Parathyroid adenoma (tissue), 2 donors: Measurements from ENCODE around the gene PHRF1.
"Not testable (repeated sequence)": the region's sequence is repeated elsewhere in the genome, so short reads cannot be mapped to it uniquely, and the experiment has no call there.

Experiments used
- H2AFZ ChIP-seq: fragments of 300-600 bp; sonication (generic); one replicate; pipeline ENCODE4 v1.7.0; 2017; ENCODE audit warnings: antibody characterized with exemption, mild to moderate bottlenecking
- H3K27ac ChIP-seq: fragments of 300-600 bp; sonication (generic); one replicate; pipeline ENCODE4 v1.7.0; 2017
- H3K27me3 ChIP-seq: fragments of 300-600 bp; sonication (generic); one replicate; pipeline ENCODE4 v1.7.0; 2017; ENCODE audit warnings: low read length; ENCODE audit not compliant: control insufficient read depth, insufficient read depth
- H3K36me3 ChIP-seq: fragments of 300-600 bp; sonication (generic); one replicate; pipeline ENCODE4 v1.7.0; 2017; ENCODE audit warnings: low read length; ENCODE audit not compliant: control insufficient read depth, insufficient read depth
- H3K4me1 ChIP-seq: fragments of 300-600 bp; sonication (generic); one replicate; pipeline ENCODE4 v1.7.0; 2017; ENCODE audit warnings: control low read depth
- H3K4me2 ChIP-seq: fragments of 300-600 bp; sonication (generic); one replicate; pipeline ENCODE4 v1.7.0; 2017; ENCODE audit warnings: low read length
- H3K4me3 ChIP-seq: fragments of 300-600 bp; sonication (generic); one replicate; pipeline ENCODE4 v1.7.0; 2017; ENCODE audit warnings: low read depth, low read length
- H3K79me2 ChIP-seq: fragments of 300-600 bp; sonication (generic); one replicate; pipeline ENCODE4 v1.7.0; 2017; ENCODE audit warnings: control low read depth
- H3K9ac ChIP-seq: fragments of 300-600 bp; sonication (generic); one replicate; pipeline ENCODE4 v1.7.0; 2017; ENCODE audit warnings: mild to moderate bottlenecking
- H3K9me3 ChIP-seq: fragments of 300-600 bp; sonication (generic); one replicate; pipeline ENCODE4 v1.7.0; 2017; ENCODE audit warnings: low read length; ENCODE audit not compliant: control insufficient read depth
- CTCF ChIP-seq: fragments of 300-600 bp; sonication (generic); IDR thresholded peaks from one replicate; pipeline ENCODE4 v1.7.0; 2017; ENCODE audit warnings: antibody characterized with exemption, mild to moderate bottlenecking
- donor health status: primary hyperparathyroidism.

Gene PHRF1

DNA sequence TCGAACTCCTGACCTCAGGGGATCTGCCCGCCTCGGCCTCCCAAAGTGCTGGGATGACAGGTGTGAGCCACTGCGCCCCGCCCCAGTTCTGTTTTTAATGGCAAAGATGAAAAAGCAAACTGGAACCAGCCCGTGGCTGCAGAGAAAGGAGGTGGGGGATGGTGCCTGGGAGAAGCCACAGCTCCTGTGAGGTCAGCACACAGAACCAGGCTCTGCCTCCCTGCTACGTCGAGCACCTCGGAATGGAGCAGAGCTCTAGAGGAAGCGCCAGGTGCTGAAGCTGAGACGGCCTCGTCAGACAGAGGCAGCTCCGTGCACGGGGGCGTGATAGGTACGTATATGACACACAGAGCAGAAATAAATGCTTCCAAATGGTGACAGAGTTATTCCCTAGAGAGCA, 69.3 kb downstream of the PHRF1 start:
- no peak for TF ChIP-seq CTCF

GRCh38 chr11:646214-646613, 69.9 kb downstream of the PHRF1 start:
- Histone ChIP-seq H3K27me3 (no peaks in the 10 kb centered on the region), H3K9me3 (no peaks in the 10 kb centered on the region), H3K36me3 (no peaks in the 10 kb centered on the region), H3K4me3 (no peak overlapping the region), H3K27ac (no peak overlapping the region), H3K9ac (no peak overlapping the region), H2AFZ (no peak overlapping the region), H3K79me2 (no peaks in the 10 kb centered on the region), H3K4me1 (no peaks in the 10 kb centered on the region), H3K4me2 (no peak overlapping the region)
- no peak for TF ChIP-seq CTCF

More for the DNA sequence above, 69.3 kb downstream of the PHRF1 start:
- no peaks in the 10 kb centered on the region for H3K9me3 ChIP-seq
- H3K4me3 ChIP-seq, result no peak overlapping the region
- no peaks in the 10 kb centered on the region for H3K27me3 ChIP-seq
- no peaks in the 10 kb centered on the region for H3K79me2 ChIP-seq
- H2AFZ ChIP-seq, result no peak overlapping the region
- no peaks in the 10 kb centered on the region for H3K36me3 ChIP-seq
- no peak overlapping the region for H3K27ac ChIP-seq
- no peak overlapping the region for H3K4me2 ChIP-seq
- H3K9ac ChIP-seq, result no peak overlapping the region
- H3K4me1 ChIP-seq, result no peaks in the 10 kb centered on the region

DNA sequence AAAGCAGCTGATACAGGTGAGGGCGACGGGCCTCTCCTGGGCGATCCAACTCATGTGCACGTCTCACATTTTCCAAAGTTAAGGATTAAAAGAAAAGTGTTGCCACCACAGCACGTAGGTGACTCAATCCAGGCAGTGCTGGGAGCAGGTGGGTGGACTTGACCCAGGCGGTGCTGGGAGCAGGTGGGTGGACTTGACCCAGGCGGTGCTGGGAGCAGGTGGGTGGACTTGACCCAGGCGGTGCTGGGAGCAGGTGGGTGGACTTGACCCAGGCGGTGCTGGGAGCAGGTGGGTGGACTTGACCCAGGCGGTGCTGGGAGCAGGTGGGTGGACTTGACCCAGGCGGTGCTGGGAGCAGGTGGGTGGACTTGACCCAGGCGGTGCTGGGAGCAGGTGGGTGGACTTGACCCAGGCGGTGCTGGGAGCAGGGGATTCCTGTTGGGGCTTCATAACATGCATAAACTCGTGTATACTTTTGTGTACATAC, 71.4 kb downstream of the PHRF1 start:
- H3K4me3 ChIP-seq, H3K9ac ChIP-seq, H2AFZ ChIP-seq, H3K9me3 ChIP-seq, H3K27me3 ChIP-seq, H3K4me2 ChIP-seq, H3K36me3 ChIP-seq, H3K27ac ChIP-seq, H3K79me2 ChIP-seq, H3K4me1 ChIP-seq: not testable (repeated sequence)

DNA sequence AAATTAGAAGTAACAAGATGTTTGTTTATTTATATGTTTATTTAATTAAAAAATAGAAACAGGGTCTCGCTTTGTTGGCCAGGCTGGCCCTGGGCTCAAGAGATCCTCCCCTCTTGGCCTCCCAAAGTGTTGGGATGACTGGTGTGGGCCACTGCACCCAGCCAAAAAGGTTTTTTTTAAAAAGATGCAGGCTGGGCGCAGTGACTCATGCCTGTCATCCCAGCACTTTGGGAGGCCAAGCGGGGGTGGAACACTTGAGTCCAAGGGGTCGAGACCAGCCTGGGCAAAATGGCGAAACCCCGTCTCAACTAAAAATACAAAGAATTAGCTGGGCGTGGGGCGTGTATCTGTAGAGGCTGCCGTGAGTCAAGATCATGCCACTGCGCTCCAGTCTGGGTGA, 74.2 kb downstream of the PHRF1 start:
- H2AFZ ChIP-seq, result no peak overlapping the region
- H3K27me3 ChIP-seq, result no peaks in the 10 kb centered on the region
- no peaks in the 10 kb centered on the region for H3K36me3 ChIP-seq
- H3K9ac ChIP-seq, result no peak overlapping the region
- no peak overlapping the region for H3K4me2 ChIP-seq
- no peaks in the 10 kb centered on the region for H3K9me3 ChIP-seq
- no peaks in the 10 kb centered on the region for H3K79me2 ChIP-seq
- no peak for TF ChIP-seq CTCF
- no peaks in the 10 kb centered on the region for H3K4me1 ChIP-seq
- H3K27ac ChIP-seq, result no peak overlapping the region
- H3K4me3 ChIP-seq, result no peak overlapping the region

DNA sequence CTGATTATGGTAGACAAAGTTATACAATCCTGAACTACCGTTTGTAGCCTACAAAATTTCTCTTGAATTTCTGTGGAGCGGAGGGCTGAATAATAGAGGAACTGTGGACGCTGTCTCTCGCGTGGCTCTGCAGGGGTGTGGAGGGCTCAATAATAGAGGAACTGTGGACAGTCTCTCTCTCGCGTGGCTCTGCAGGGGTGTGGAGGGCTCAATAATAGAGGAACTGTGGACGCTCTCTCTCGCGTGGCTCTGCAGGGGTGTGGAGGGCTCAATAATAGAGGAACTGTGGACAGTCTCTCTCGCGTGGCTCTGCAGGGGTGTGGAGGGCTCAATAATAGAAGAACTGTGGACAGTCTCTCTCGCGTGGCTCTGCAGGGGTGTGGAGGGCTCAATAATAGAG, 76.9 kb downstream of the PHRF1 start:
- H3K27me3 ChIP-seq, H3K79me2 ChIP-seq, H3K4me1 ChIP-seq, H3K4me3 ChIP-seq, H3K36me3 ChIP-seq, H3K9ac ChIP-seq, H2AFZ ChIP-seq, H3K27ac ChIP-seq, H3K9me3 ChIP-seq, H3K4me2 ChIP-seq: not testable (repeated sequence)

DNA sequence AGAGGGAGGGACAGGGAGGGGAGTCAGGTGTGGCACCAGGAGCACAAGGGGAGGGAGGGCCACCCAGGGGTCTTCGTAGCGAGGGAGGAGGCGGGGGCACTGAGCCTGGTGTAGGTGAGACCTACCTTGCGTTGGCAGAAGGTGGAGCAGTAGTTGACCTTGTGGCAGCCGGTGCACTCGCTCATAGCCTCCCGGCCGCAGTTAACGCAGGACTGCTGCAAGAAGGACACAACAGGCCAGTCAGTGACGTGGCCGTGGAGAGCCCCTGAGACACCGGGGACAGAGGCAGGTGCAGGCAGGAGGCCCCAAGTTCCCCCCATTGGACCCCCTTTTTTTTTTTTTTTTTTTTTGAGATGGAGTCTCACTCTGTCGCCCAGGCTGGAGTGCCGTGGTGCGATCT, 77.6 kb downstream of the PHRF1 start:
- H3K79me2 ChIP-seq, result no peaks in the 10 kb centered on the region
- TF ChIP-seq CTCF, result no peak

GRCh38 chr11:654444-654843, 78.2 kb downstream of the PHRF1 start:
- H3K4me2 ChIP-seq, H3K9ac ChIP-seq, H2AFZ ChIP-seq, H3K79me2 ChIP-seq, H3K4me3 ChIP-seq, H3K4me1 ChIP-seq, H3K9me3 ChIP-seq, H3K36me3 ChIP-seq, H3K27me3 ChIP-seq, H3K27ac ChIP-seq: not testable (repeated sequence)

More for the DNA sequence above, 77.6 kb downstream of the PHRF1 start:
- Histone ChIP-seq H3K4me2 (no peak overlapping the region), H3K36me3 (no peaks in the 10 kb centered on the region), H3K9me3 (no peaks in the 10 kb centered on the region), H2AFZ (no peak overlapping the region), H3K9ac (no peak overlapping the region), H3K27ac (no peak overlapping the region), H3K4me3 (no peak overlapping the region), H3K27me3 (no peaks in the 10 kb centered on the region), H3K4me1 (no peaks in the 10 kb centered on the region)
